ENCODE data around the gene ST8SIA1.

Gene ST8SIA1

GRCh38 chr12:22355011-22355580, 20.6 kb upstream of the ST8SIA1 start:
- no peaks in the 10 kb centered on the region for H3K36me3 ChIP-seq (ENCODE audit: control insufficient read depth, insufficient read depth, low read length)
- no peak overlapping the region for H3K4me3 ChIP-seq (ENCODE audit: low read depth, low read length)
- H3K9ac ChIP-seq (ENCODE audit: low read depth, low read length), result no peak overlapping the region
- H3K4me1 ChIP-seq (ENCODE audit: control insufficient read depth, insufficient read depth, low read length), result no peaks in the 10 kb centered on the region
- no peaks in the 10 kb centered on the region for H3K27me3 ChIP-seq (ENCODE audit: control insufficient read depth, insufficient read depth, low read length)
- H3K9me3 ChIP-seq (ENCODE audit: control insufficient read depth, insufficient read depth, low read length), result no peaks in the 10 kb centered on the region

DNA sequence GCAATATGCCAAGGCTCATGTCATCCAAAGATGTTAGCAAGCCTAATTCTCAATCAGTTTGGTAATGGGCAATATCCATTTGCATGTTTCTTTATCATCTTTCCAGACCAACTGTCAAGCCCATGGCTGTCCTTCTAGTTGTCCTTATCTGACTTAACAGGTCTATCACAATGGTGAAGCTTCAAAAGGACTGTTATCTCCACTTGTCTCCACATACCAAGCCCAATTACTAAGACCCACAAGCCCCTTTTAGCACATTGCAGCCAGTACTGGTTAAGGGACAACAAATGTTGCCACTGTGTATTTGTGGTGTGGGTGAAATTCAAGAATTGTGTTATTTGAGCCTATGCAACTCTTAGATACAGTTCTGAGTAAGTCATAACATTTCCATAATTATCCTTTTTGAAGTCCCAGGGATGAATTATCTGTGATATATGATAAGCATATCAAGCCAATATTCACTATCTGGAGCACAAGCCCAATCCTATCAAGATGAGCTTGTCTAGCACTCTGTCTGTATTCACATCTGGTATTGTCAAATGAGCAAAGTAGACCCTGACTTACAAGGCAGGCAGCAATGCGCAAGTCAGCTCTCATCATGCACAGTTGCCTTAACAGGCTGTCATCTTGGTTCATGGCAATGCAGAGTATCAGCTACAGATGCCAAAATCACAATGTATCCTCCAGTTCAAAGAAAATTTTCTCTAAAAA, 19.3 kb upstream of the ST8SIA1 start:
- Histone ChIP-seq H3K27me3 (ENCODE audit: control insufficient read depth, insufficient read depth, low read length) (no peaks in the 10 kb centered on the region), H3K9me3 (ENCODE audit: control insufficient read depth, insufficient read depth, low read length) (no peaks in the 10 kb centered on the region), H3K4me3 (ENCODE audit: low read depth, low read length) (no peak overlapping the region), H3K36me3 (ENCODE audit: control insufficient read depth, insufficient read depth, low read length) (no peaks in the 10 kb centered on the region), H3K9ac (ENCODE audit: low read depth, low read length) (no peak overlapping the region), H3K4me1 (ENCODE audit: control insufficient read depth, insufficient read depth, low read length) (no peaks in the 10 kb centered on the region)

GRCh38 chr12:22350886-22351285, 16.4 kb upstream of the ST8SIA1 start:
- no peaks in the 10 kb centered on the region for H3K4me1 ChIP-seq (ENCODE audit: control insufficient read depth, insufficient read depth, low read length)
- H3K9ac ChIP-seq (ENCODE audit: low read depth, low read length), result no peak overlapping the region
- H3K27me3 ChIP-seq (ENCODE audit: control insufficient read depth, insufficient read depth, low read length), result no peaks in the 10 kb centered on the region
- no peaks in the 10 kb centered on the region for H3K9me3 ChIP-seq (ENCODE audit: control insufficient read depth, insufficient read depth, low read length)
- H3K36me3 ChIP-seq (ENCODE audit: control insufficient read depth, insufficient read depth, low read length), result no peaks in the 10 kb centered on the region
- no peak overlapping the region for H3K4me3 ChIP-seq (ENCODE audit: low read depth, low read length)

- Histone ChIP-seq H3K4me3 (ENCODE audit: low read depth, low read length) (no peak overlapping the region), H3K9me3 (ENCODE audit: control insufficient read depth, insufficient read depth, low read length) (no peaks in the 10 kb centered on the region), H3K4me1 (ENCODE audit: control insufficient read depth, insufficient read depth, low read length) (no peaks in the 10 kb centered on the region), H3K9ac (ENCODE audit: low read depth, low read length) (no peak overlapping the region), H3K36me3 (ENCODE audit: control insufficient read depth, insufficient read depth, low read length) (no peaks in the 10 kb centered on the region), H3K27me3 (ENCODE audit: control insufficient read depth, insufficient read depth, low read length) (no peaks in the 10 kb centered on the region)
Observed at GRCh38 chr12:22348208-22348607, 13.7 kb upstream of the ST8SIA1 start.

GRCh38 chr12:22340143-22340542, 5.6 kb upstream of the ST8SIA1 start:
- Histone ChIP-seq H3K4me1 (ENCODE audit: control insufficient read depth, insufficient read depth, low read length) (no peaks in the 10 kb centered on the region), H3K9ac (ENCODE audit: low read depth, low read length) (no peak overlapping the region), H3K27me3 (ENCODE audit: control insufficient read depth, insufficient read depth, low read length) (no peaks in the 10 kb centered on the region), H3K4me3 (ENCODE audit: low read depth, low read length) (no peak overlapping the region), H3K9me3 (ENCODE audit: control insufficient read depth, insufficient read depth, low read length) (no peaks in the 10 kb centered on the region), H3K36me3 (ENCODE audit: control insufficient read depth, insufficient read depth, low read length) (no peaks in the 10 kb centered on the region)

DNA sequence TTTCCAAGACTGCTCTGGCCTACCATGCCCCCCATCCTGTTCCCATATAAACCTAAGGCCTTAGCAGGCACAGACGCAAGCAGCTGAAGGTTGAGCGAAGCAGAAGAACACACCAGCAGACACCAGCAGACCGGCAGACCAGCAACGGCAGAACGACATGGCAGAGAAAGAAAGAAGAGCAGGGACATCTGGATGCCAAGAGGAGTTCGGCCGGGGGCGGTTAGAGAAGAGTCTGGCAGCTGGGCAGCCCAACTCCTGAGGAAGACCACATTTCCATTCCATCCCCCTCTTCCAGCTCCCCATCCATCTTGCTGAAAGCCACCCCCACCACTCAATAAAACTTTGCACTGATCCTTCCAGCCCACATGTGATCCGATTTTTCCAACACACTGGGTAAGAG, 5.2 kb upstream of the ST8SIA1 start:
- Histone ChIP-seq H3K4me1 (ENCODE audit: control insufficient read depth, insufficient read depth, low read length) (no peaks in the 10 kb centered on the region), H3K36me3 (ENCODE audit: control insufficient read depth, insufficient read depth, low read length) (no peaks in the 10 kb centered on the region), H3K9me3 (ENCODE audit: control insufficient read depth, insufficient read depth, low read length) (no peaks in the 10 kb centered on the region), H3K9ac (ENCODE audit: low read depth, low read length) (no peak overlapping the region), H3K27me3 (ENCODE audit: control insufficient read depth, insufficient read depth, low read length) (no peaks in the 10 kb centered on the region), H3K4me3 (ENCODE audit: low read depth, low read length) (no peak overlapping the region)

GRCh38 chr12:22335794-22336166, 1.3 kb upstream of the ST8SIA1 start:
- Histone ChIP-seq H3K9ac (ENCODE audit: low read depth, low read length) (no peak overlapping the region), H3K27me3 (ENCODE audit: control insufficient read depth, insufficient read depth, low read length) (peaks cover 27% of the 10 kb centered on the region), H3K36me3 (ENCODE audit: control insufficient read depth, insufficient read depth, low read length) (no peaks in the 10 kb centered on the region), H3K9me3 (ENCODE audit: control insufficient read depth, insufficient read depth, low read length) (no peaks in the 10 kb centered on the region), H3K4me3 (ENCODE audit: low read depth, low read length) (peak overlapping the region; percentile 87), H3K4me1 (ENCODE audit: control insufficient read depth, insufficient read depth, low read length) (no peaks in the 10 kb centered on the region)

- Histone ChIP-seq H3K36me3 (ENCODE audit: control insufficient read depth, insufficient read depth, low read length) (no peaks in the 10 kb centered on the region), H3K4me3 (ENCODE audit: low read depth, low read length) (peak overlapping the region; percentile 87), H3K4me1 (ENCODE audit: control insufficient read depth, insufficient read depth, low read length) (no peaks in the 10 kb centered on the region), H3K9ac (ENCODE audit: low read depth, low read length) (peak overlapping the region; percentile 38), H3K27me3 (ENCODE audit: control insufficient read depth, insufficient read depth, low read length) (peaks cover 27% of the 10 kb centered on the region), H3K9me3 (ENCODE audit: control insufficient read depth, insufficient read depth, low read length) (no peaks in the 10 kb centered on the region)
Observed at GRCh38 chr12:22333713-22334409, 646 bp downstream of the ST8SIA1 start.

DNA sequence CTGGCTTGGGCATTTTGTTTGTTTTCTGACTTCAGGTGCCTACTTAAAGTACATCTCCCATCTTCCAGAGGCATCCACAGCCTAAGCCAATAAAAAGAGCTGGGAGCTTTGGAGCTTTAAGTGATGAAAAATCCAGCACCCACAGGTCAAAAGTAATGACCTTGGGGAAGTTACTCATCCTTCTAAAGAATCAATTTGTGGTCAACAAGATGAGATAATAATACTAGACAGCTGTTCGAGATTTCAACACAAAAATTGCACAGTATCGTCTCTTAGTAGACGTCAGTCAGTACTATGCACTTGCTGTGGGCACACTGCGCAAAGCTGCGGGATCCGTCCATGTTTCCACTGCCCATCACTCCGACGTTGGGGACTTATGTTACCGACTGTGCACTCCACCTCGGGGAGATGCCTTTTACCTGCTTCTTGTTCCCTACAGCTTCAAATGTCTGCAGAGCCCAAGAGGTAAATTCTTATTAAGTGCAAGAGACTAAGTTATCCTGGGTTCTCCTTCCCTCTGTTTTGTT, 1.3 kb downstream of the ST8SIA1 start:
- Histone ChIP-seq H3K9ac (ENCODE audit: low read depth, low read length) (no peak overlapping the region), H3K4me1 (ENCODE audit: control insufficient read depth, insufficient read depth, low read length) (no peaks in the 10 kb centered on the region), H3K9me3 (ENCODE audit: control insufficient read depth, insufficient read depth, low read length) (no peaks in the 10 kb centered on the region), H3K4me3 (ENCODE audit: low read depth, low read length) (peak overlapping the region; percentile 87), H3K36me3 (ENCODE audit: control insufficient read depth, insufficient read depth, low read length) (no peaks in the 10 kb centered on the region), H3K27me3 (ENCODE audit: control insufficient read depth, insufficient read depth, low read length) (peaks cover 27% of the 10 kb centered on the region)

DNA sequence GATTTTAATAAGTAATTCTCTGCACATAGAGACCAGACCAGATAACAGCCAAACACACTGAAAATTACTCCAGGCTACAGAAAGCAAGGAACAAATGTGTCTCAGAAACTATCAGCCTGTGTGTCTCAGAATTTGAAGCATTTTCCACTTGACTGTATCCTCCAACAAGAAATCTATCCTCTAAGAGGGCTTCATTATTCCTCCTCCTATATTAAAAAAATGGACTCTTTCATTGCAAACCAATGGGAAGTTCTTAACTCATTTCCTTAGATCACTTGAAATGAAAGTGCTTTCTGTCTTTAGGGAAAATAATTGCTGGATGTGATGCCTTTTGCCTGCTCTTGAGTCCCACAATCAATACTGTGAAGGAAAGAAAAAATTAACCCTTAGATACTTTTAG, 2.3 kb downstream of the ST8SIA1 start:
- Histone ChIP-seq H3K4me1 (ENCODE audit: control insufficient read depth, insufficient read depth, low read length) (no peaks in the 10 kb centered on the region), H3K36me3 (ENCODE audit: control insufficient read depth, insufficient read depth, low read length) (no peaks in the 10 kb centered on the region), H3K9ac (ENCODE audit: low read depth, low read length) (no peak overlapping the region), H3K9me3 (ENCODE audit: control insufficient read depth, insufficient read depth, low read length) (no peaks in the 10 kb centered on the region), H3K27me3 (ENCODE audit: control insufficient read depth, insufficient read depth, low read length) (peaks cover 27% of the 10 kb centered on the region), H3K4me3 (ENCODE audit: low read depth, low read length) (no peak overlapping the region)

DNA sequence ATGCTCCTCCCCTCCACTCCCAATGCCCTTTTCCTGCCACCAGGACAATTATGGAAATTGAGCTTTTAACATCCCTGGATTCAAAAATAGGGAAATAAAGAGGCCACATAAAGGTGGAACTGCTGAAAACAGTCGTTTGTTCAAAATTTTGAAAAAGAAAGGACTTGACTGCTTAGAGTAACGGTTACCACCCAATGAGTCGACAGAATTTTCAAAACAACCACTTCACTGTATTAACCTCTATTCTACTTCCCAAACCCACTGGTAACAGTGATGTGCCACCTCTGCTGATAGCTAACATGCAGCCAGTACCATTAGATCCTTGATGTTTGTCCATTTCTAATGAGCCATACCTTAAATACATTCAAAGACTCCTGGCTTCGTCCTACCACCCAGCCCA, 4.9 kb downstream of the ST8SIA1 start:
- H3K27me3 ChIP-seq (ENCODE audit: control insufficient read depth, insufficient read depth, low read length), result peaks cover 27% of the 10 kb centered on the region
- H3K9me3 ChIP-seq (ENCODE audit: control insufficient read depth, insufficient read depth, low read length), result no peaks in the 10 kb centered on the region
- no peak overlapping the region for H3K9ac ChIP-seq (ENCODE audit: low read depth, low read length)
- no peaks in the 10 kb centered on the region for H3K4me1 ChIP-seq (ENCODE audit: control insufficient read depth, insufficient read depth, low read length)
- H3K4me3 ChIP-seq (ENCODE audit: low read depth, low read length), result no peak overlapping the region
- no peaks in the 10 kb centered on the region for H3K36me3 ChIP-seq (ENCODE audit: control insufficient read depth, insufficient read depth, low read length)

- H3K4me1 ChIP-seq (ENCODE audit: control insufficient read depth, insufficient read depth, low read length), result peaks cover 10% of the 10 kb centered on the region
- no peaks in the 10 kb centered on the region for H3K9me3 ChIP-seq (ENCODE audit: control insufficient read depth, insufficient read depth, low read length)
- no peaks in the 10 kb centered on the region for H3K27me3 ChIP-seq (ENCODE audit: control insufficient read depth, insufficient read depth, low read length)
- no peak overlapping the region for H3K4me3 ChIP-seq (ENCODE audit: low read depth, low read length)
- H3K9ac ChIP-seq (ENCODE audit: low read depth, low read length), result no peak overlapping the region
- H3K36me3 ChIP-seq (ENCODE audit: control insufficient read depth, insufficient read depth, low read length), result no peaks in the 10 kb centered on the region
Observed at GRCh38 chr12:22325218-22325617, 9.3 kb downstream of the ST8SIA1 start.

Data from iPS-15b (cell line).